ENCODE results near the gene PEG3. TPM values are rescaled to one million over a fixed set of nuclear protein-coding genes. Genes with fewer than 3 reads are reported as not detected.

The PEG3 gene
- total and polyA plus RNA-seq, 10 of the 15 experiments (the other 5 are each of a cell fraction or from before 2014, with no cell fraction given), result 0.03 to 0.33 TPM; not detected in 8

- RAD21 ChIA-PET (ENCODE audit: unreplicated experiment), result no interaction called here
Observed at GRCh38 chr19:56822755-56823154, 17.8 kb downstream of the PEG3 start.

More at GRCh38 chr19:56822755-56823154, 17.8 kb downstream of the PEG3 start:
- Histone ChIP-seq H3K27ac (ENCODE audit: control insufficient read depth, insufficient read depth) (no peak overlapping the region), H3K4me2 (ENCODE audit: control insufficient read depth, insufficient read depth) (no peak overlapping the region), H3K9me3 (replicated peaks; ENCODE audit: control insufficient read depth, insufficient read depth, low read length) (no peaks in the 10 kb centered on the region; the same call in 2 of the 3 replicates), H2AFZ (ENCODE audit: control insufficient read depth, low read depth, low read length) (no peak overlapping the region), H3K79me2 (ENCODE audit: control insufficient read depth, insufficient read depth, low read length) (no peaks in the 10 kb centered on the region), H3K4me1 (ENCODE audit: control insufficient read depth, insufficient read depth, low read length) (no peaks in the 10 kb centered on the region), H3K36me3 (ENCODE audit: control insufficient read depth in 2 of 2, insufficient read depth in 2 of 2, low read length in 1 of 2) (no peaks in the 10 kb centered on the region), H3K9ac (ENCODE audit: control insufficient read depth, insufficient read depth, low read length) (no peak overlapping the region), H3K4me3 (no peak overlapping the region), H4K20me1 (ENCODE audit: control insufficient read depth, insufficient read depth) (no peaks in the 10 kb centered on the region), H3K27me3 (replicated peaks in 1 of 2; ENCODE audit: control insufficient read depth in 2 of 2, insufficient read depth in 2 of 2, low read length in 1 of 2) (no peaks in the 10 kb centered on the region)
- in situ Hi-C loops (cut with MboI), result no loop called here
- no TSS peak for BruUV-seq (replicated peaks)
- ChIA-PET SMC1A (ENCODE audit: uncharacterized antibody, unreplicated experiment) (no interaction called here), CTCF (no interaction called here), POLR2A (no interaction called here)
- FAIRE-seq, result no peak
- no peak for DNase-seq (ENCODE audit: low read depth, low spot score)
- intact Hi-C loops (cut with micrococcal nuclease; ENCODE audit: unreplicated experiment), result no loop called here
- TF ChIP-seq TARDBP (IDR thresholded peaks at IDR 0.05; ENCODE audit: borderline replicate concordance), result no peak
- TF ChIP-seq PBX3 (IDR thresholded peaks at IDR 0.05; ENCODE audit: insufficient replicate concordance, low read depth, low read length), result no peak
- no peak for TF ChIP-seq FOXK2 (IDR thresholded peaks at IDR 0.05)
- TF ChIP-seq BRCA1 (IDR thresholded peaks at IDR 0.05; ENCODE audit: low read depth, low read length), result no peak
- TF ChIP-seq ASH2L (IDR thresholded peaks at IDR 0.05; ENCODE audit: borderline replicate concordance, low read depth), result no peak
- TF ChIP-seq ZBED1 (IDR thresholded peaks at IDR 0.05; ENCODE audit: borderline replicate concordance), result no peak
- TF ChIP-seq WRNIP1 (IDR thresholded peaks at IDR 0.05; ENCODE audit: borderline replicate concordance, low read depth, low read length), result no peak
- TF ChIP-seq, protein P1, sequence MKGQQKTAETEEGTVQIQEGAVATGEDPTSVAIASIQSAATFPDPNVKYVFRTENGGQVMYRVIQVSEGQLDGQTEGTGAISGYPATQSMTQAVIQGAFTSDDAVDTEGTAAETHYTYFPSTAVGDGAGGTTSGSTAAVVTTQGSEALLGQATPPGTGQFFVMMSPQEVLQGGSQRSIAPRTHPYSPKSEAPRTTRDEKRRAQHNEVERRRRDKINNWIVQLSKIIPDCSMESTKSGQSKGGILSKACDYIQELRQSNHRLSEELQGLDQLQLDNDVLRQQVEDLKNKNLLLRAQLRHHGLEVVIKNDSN (IDR thresholded peaks at IDR 0.05; ENCODE audit: borderline replicate concordance, extremely low read length, insufficient read depth, low read depth, low read length), result no peak
- TF ChIP-seq EP300 (IDR thresholded peaks at IDR 0.05; ENCODE audit: borderline replicate concordance in 1 of 2, control insufficient read depth in 1 of 2, low read depth in 2 of 2, low read length in 2 of 2), result no peak
- no peak for TF ChIP-seq SRF (IDR thresholded peaks at IDR 0.05; ENCODE audit: low read depth in 2 of 2, low read length in 2 of 2)
- ATAC-seq, result no peak
- WGBS (ENCODE audit: insufficient coverage, insufficient replicate concordance, low lambda C conversion rate, missing lambda C conversion rate), result 50% methylated on average over 4 of the region's 5 CpGs
